Right lobe of liver (tissue), 4 donors: Measurements from ENCODE around the gene MAP3K20.

ENCODE experiments used
- POLR2A ChIP-seq: fragments of 450-650 bp; IDR thresholded peaks from one replicate; pipeline ENCODE4 v1.6.1; 2017; ENCODE audit warnings: antibody characterized with exemption, mild to moderate bottlenecking
- TF ChIP-seq, protein P1 (sequence below), 4 donors: fragments of 200-600 bp in 3 of 4; fragments of 450-650 bp in 1 of 4; IDR thresholded peaks; one replicate each; pipeline versions ENCODE4 v1.5.1 to v1.8.0; 2016 to 2022; ENCODE audit warnings: antibody characterized with exemption in 4 of 4, mild to moderate bottlenecking in 2 of 4
- donor health status: DM: no; HTN: no; CAD: no.
- donor health status: DM: no; HTN: no; CAD: no.
- donor health status: DM: no; HTN: yes; CAD: no.

DNA sequence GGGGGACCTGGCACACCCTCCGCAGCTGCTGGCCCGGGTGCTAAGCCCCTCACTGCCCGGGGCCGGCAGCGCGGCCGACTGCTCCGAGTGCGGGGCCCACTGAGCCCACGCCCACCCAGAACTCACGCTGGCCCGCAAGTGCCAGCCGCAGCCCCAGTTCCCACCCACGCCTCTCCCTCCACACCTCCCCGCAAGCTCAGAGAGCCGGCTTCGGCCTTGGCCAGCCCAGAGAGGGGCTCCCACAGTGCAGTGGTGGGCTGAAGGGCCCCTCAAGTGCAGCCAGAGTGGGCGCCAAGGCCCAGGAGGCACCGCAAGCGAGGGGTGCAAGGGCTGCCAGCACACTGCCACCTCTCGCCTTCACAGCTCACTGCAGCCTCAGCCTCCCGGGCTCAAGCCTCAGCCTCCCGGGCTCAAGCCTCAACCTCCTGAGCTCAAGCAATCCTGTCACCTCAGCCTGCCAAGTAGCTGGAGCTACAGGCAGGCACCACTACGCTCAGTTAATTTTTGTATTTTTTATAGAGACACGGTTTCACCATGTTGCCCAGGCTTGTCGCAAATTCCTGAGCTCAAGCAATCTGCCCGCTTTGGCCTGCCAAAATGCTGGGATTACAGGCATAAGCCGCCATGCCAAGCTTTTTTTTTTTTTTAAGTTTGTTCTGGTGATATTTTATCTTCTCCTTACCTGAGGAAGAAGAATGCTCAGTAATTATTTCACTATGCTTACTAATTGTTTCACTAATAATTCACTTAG lies 207.3 kb downstream of the MAP3K20 start:
- TF ChIP-seq, protein P1, sequence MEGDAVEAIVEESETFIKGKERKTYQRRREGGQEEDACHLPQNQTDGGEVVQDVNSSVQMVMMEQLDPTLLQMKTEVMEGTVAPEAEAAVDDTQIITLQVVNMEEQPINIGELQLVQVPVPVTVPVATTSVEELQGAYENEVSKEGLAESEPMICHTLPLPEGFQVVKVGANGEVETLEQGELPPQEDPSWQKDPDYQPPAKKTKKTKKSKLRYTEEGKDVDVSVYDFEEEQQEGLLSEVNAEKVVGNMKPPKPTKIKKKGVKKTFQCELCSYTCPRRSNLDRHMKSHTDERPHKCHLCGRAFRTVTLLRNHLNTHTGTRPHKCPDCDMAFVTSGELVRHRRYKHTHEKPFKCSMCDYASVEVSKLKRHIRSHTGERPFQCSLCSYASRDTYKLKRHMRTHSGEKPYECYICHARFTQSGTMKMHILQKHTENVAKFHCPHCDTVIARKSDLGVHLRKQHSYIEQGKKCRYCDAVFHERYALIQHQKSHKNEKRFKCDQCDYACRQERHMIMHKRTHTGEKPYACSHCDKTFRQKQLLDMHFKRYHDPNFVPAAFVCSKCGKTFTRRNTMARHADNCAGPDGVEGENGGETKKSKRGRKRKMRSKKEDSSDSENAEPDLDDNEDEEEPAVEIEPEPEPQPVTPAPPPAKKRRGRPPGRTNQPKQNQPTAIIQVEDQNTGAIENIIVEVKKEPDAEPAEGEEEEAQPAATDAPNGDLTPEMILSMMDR (IDR thresholded peaks at IDR 0.05), result no peak
- TF ChIP-seq POLR2A, result no peak
